Stimulated activated CD8-positive, alpha-beta memory T cell treated with anti-CD3 and anti-CD28 coated beads, Interleukin-4, amount 100 ng/mL, for 1 hour (primary cell): Measurements from ENCODE around the gene POLD1.
"Not testable (repeated sequence)": the region's sequence is repeated elsewhere in the genome, so short reads cannot be mapped to it uniquely, and the experiment has no call there.

Experiments
- DNase-seq, 2 donors: peaks; one replicate each; pipeline ENCODE4 v3.0.0-alpha.2; 2020; ENCODE audit warnings: low read depth in 2 of 2, low spot score in 1 of 2

The POLD1 gene

GRCh38 chr19:50390952-50391351 is 6.8 kb downstream of the POLD1 start:
- DNase-seq, result not testable (repeated sequence)

DNA sequence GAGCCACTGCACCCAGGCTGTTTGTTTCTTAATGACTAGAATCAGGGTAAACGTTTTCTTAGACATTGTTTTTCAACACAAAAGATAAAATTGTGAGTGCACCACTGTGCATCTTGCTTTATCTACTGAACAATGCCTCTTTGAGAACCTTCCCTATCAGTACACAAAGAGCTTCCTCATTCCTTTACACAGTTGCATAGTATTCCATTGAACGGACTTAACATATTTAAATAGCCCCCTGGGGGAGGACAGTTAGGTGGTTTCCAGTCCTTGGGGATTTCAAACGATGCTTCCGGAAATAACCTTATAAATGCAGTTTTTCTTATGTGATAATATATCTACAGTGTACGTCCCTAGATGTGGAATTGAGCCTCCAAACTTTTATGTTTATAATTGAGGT is 8.6 kb downstream of the POLD1 start:
- DNase-seq, result no peak

DNA sequence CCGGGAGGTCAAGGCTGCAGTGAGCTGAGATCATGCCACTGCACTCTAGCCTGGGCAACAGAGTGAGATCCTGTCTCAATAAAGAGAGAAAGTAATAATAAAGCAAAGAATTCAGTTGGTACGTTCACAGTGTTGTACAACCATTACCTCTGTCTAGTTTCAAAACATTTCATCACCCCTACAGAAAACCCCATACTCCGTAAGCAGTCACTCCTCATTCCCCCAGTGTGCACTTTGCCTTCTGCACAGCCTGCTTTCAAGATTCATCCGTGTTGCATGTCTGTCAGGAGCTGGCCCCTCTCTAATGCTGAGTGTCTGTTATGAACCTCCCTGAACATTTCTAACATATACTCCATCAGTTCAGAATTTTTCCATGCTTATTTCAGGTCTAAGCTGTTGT is 9.4 kb downstream of the POLD1 start:
- no peak for DNase-seq

DNA sequence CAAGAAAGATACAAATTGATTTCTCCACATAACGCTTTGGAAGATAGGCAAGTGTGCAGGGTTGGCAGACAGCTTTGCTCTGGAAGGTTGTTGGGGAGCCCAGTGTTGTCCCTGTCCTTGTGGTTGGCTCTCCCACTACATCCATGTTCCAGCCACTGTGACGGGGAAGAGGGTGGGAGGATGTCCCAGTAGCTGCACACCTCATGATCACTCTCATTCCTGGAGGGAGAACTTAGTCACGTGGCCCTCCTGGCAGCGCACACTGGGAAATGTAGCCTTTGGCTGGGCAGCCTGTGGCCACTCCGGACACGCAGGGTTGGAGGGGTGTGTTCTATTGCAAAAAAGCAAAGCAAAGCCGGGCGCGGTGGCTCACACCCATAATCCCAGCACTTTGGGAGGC is 9.9 kb downstream of the POLD1 start:
- no peak for DNase-seq

GRCh38 chr19:50398675-50399367 is 14.7 kb downstream of the POLD1 start:
- no peak for DNase-seq

DNA sequence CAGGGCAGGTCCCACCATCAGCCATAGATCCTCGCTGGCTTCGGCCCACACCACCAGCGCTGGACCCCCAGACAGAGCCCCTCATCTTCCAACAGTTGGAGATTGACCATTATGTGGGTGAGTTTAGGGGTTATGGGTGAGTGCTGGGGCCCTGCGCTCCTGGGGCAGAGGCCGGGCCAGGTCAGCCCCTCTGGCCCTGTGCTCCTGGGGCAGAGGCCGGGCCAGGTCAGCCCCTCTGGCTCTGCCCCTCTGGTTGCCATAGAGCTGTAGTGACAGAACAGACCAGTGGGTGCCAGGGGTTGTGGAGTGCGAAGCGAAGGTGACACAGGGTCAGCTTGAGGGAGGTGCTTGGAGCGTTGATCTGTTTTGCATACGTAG is 15.2 kb downstream of the POLD1 start:
- no peak for DNase-seq

GRCh38 chr19:50401605-50402450 is 17.7 kb downstream of the POLD1 start:
- no peak for DNase-seq

- DNase-seq, result no peak
Observed at GRCh38 chr19:50402544-50403301, 18.6 kb downstream of the POLD1 start.

- DNase-seq, result no peak
Observed at GRCh38 chr19:50406156-50406820, 22.1 kb downstream of the POLD1 start.

- DNase-seq, result no peak
Observed at GRCh38 chr19:50406829-50407228, 22.7 kb downstream of the POLD1 start.

- DNase-seq, result no peak
Observed at GRCh38 chr19:50409347-50409746, 25.2 kb downstream of the POLD1 start.

DNA sequence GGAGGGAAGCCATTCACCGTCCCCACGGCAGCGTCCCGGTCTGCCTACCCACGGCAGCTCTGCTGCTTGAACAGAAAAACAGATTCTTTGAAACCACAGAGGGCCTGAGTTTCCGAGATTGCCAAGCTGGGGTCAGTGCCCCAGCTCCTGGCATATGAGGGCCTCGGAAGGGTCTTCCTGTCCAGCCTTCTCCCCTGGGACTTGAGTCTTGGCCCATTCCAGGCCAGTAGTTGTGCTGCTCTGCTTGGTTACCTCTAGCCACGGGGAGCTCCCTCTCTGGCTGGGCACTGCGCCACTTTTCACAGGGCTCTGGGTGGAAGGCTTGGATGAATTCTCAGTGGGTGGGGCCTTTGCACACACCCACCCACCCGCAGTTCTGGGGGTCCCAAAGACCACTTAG is 26.0 kb downstream of the POLD1 start:
- DNase-seq, result no peak

DNA sequence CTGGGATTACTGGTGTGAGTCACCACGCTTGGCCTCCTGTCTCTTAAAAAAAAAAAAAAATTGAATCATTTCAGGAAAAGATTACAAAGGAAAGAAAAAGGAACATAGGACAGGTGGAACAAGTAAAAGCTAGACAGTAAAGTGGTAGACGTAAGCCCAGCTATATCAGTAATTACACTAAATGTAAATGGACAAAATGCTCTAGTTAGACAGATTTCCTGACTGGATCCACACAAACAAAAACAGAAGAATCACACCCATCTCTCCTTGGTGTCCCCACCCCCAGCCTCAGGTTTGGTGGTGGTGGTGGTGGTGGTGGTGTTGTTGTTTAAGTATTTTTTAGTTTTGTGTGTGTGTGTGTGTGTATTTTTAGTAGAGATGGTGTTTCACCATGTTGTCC is 28.3 kb downstream of the POLD1 start:
- no peak for DNase-seq

GRCh38 chr19:50413096-50413495 is 28.9 kb downstream of the POLD1 start:
- DNase-seq, result no peak

GRCh38 chr19:50413531-50413930 is 29.4 kb downstream of the POLD1 start:
- no peak for DNase-seq

DNA sequence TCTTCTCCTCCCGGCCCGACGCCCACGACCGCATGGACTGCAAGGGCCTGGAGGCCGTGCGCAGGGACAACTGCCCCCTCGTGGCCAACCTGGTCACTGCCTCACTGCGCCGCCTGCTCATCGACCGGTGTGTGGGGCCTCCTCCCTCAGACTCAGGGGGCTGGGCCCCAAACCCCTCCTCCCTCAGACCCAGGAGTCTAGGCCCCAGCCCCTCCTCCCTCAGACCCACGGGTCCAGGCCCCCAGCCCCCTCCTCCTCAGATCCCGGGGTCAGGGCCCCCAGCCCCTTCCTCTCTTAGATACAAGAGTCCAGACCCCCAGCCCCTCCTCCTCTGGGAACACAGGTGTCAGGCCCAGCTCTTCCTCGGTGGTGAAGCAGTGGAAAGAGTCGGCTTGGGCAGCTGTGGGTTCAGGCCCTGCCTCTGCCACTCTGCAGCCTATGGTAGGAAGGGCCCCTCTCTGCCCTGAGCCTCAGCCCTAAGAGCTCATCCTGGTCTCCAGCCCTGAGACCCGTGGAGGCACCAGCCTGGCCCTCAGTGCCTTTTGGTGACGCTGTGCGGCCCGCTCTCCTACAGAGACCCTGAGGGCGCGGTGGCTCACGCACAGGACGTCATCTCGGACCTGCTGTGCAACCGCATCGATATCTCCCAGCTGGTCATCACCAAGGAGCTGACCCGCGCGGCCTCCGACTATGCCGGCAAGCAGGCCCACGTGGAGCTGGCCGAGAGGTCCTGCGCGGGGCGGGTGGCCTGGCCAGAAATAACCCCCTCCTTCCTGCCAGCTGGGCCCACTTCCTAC is 30.9 kb downstream of the POLD1 start:
- DNase-seq, result peak; percentile 50 to 59

GRCh38 chr19:50415661-50416033 is 31.5 kb downstream of the POLD1 start:
- DNase-seq, result no peak

DNA sequence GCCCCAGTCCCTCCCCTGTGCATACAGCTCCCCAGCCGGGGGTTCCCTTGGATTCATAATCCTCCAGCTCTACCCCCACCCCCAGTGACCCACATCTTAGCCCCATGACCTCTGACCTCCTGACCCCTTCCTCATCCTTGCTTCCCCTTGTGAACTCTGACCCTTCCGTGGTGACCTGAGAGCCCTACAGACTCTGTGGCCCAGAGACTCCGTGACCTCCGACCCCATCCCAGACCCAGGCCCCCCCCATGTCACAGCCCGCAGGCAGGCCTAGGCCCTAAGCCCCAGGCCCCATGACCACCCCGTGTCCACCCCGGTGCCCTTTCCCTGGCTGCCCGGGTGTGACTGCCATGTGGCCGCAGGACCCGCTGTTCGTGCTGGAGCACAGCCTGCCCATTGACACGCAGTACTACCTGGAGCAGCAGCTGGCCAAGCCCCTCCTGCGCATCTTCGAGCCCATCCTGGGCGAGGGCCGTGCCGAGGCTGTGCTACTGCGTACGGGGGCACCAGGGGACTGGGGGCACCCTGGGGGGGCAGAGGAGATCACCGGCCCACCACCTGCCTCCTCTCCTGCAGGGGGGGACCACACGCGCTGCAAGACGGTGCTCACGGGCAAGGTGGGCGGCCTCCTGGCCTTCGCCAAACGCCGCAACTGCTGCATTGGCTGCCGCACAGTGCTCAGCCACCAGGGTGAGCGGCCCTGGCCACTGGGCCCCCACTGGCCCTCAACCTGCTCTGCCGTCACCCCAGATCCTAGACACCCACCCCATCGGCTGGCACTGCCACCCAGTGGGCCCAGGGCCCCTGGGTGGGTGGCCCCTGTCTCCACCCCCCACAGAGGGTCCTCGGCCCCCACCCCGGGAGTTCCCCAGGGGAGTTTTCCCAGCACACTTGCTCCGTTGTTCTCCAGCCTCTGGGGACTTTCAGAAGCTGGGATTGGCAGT is 32.2 kb downstream of the POLD1 start:
- no peak for DNase-seq
